GM19035 (cell line): ENCODE measurements around the gene TFPI.

Source experiments
- ATAC-seq: cut with Tn5 transposase; IDR thresholded peaks from one replicate; pipeline ENCODE4 v1.9.1; 2021; ENCODE audit not compliant: unreplicated experiment

TFPI gene

DNA sequence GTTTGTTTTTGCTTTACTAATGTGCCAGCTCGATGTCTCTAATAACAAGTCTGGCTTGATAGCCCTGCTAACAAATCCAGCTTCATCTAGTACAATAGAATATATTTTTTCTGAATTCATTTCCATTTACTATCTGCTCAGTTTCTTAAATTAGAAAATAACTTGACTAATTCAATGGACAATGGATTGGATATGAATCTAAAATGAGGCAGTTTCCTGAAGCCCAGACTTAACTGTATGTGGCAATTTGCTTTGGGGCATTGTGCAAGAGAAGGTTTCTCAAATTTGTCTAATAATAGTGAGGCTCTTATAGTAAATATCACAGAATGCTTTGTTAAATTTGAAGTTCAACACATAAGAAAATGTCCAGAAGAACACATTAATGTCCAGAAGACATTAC lies 132.0 kb downstream of the TFPI start:
- no peak for ATAC-seq

DNA sequence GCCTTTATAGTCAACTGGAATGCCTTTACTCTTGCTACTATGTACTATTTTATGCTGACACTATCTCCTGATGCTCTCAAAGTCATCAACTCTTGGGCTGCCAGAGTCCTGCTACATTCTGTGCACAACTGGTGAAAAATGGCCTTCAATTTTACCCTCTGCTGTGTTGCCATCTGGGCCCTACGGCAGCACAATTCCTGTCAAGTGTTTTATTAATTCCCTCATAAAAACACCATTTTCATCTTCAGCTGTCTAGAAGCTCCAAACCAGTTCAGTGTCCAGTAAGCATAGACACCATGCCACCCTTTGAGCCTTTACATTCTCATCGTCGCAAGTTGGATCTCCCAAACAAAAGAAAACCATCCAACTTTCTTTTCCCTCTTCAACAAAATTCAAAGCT lies 132.7 kb downstream of the TFPI start:
- ATAC-seq, result no peak

DNA sequence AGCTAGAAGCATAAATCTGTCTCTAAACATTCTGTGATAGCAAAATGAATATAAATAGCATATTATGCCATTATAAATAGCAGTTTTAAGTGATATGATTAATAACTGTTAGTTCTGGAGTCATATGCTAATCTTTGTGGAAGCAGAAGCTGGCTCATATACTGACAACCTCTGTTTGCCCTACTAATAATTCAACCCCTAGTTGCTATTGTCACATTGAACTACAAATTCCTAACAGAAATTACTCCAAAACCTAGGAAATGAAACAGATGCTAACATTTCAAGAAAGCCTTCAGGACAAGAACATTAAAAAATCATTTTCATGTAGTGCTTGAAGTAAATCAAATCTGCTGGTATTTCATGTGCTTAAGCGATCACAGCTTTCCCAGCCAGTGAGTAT lies 134.4 kb downstream of the TFPI start:
- no peak for ATAC-seq

DNA sequence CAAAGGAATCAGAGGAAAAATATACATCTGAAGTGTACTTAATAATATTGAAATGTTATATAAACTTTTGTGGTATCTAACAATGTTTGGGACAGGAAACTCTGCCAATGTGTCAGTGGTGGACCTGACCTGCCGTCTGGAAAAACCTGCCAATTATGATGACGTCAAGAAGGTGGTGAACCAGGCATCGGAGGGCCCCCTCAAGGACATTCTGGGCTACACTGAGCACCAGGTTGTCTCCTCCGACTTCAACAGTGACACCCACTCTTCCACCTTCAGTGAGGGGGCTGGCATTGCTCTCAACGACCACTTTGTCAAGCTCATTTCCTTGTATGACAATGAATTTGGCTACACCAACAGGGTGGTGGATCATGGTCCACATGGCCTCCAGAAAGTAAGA lies 138.8 kb downstream of the TFPI start:
- ATAC-seq, result no peak
